ENCODE measurements around the gene OTUD5. TPM values are rescaled to one million over a fixed set of nuclear protein-coding genes. Genes with fewer than 3 reads are reported as not detected.

Gene OTUD5
- total and polyA plus RNA-seq, 2 of the 13 experiments (the other 11 are each of a cell fraction or from before 2014, with no cell fraction given), result 18.4 to 42.2 TPM

DNA sequence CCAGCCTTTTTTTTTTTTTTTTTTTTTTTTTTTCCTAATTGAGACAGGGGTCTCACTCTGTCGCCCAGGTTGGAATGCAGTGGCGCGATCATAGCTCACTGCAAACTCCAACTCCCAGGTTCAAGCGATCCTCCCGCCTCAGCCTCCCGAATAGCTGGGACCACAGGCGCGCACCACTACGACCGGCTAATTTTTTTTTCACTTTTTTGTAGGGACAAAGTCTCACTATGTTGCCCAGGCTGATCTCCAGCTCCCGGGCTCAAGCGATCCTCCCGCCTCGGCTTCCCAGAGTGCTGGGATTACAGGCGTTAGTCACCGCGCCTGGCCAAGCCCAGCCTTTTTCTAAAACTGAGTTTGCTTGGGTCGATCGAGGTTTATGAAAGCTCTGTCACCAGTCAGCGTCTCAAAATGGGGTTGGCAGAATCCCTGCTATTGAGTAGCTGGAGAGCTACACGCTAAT lies 1.3 kb upstream of the OTUD5 start (continued):
- no peak for TF ChIP-seq ZBTB49 (CRISPR knock-in tag; IDR thresholded peaks at IDR 0.05; ENCODE audit: borderline replicate concordance)

DNA sequence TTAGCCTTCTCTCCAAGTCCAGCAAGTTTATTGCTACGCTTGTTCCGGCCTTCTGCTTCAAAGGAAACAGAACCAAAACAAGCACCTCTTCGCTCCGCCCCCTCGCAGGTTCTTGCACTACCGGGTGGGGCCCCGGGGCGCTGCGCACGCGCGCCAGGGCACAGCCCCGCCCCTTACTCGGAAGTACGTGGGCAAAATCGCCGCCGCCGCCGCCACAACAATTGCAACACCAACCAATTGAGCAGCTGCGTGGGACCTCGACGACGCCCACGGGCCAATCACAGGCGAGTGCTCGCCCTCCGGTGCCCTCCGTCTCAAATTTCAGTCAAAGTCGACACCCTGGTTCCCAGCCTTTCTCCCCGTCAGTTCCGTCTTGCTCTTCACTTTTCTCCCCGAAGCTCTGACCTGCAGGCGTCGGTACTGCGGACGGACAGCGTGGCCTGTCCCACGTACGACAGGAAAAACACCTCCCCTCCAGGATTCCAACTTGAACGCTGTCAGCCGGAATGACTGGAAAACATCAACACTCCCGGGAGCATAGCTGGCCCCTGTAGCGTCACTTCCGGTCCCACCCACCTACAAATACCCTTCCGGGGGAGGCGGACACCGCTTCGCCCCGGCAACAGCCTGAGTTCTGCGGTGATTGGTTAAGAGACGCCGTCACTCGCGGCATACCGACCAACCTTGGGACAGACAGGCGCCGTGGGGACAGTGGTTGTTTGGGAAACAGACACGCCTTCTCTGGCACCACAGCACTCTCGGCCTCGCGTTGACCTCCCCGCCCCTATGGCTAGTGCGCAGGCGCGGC lies 624 bp upstream of the OTUD5 start:
- Histone ChIP-seq H4K20me1 (ENCODE audit: insufficient read depth, low read length) (no peaks in the 10 kb centered on the region), H3K27ac (ENCODE audit: extremely low read length, insufficient read depth, low read length) (peak overlapping the region; percentile 98), H2AFZ (ENCODE audit: low read length) (no peak overlapping the region), H3K4me1 (ENCODE audit: insufficient read depth, low read length) (peaks cover 67% of the 10 kb centered on the region), H3K79me2 (ENCODE audit: insufficient read depth, low read length) (peaks cover 39% of the 10 kb centered on the region), H3K9me3 (ENCODE audit: low read length) (no peaks in the 10 kb centered on the region), H3K9ac (ENCODE audit: insufficient read depth, low read depth, low read length) (peak overlapping the region; percentile 82), H3K36me3 (replicated peaks in 1 of 2; ENCODE audit: control insufficient read depth in 1 of 2, insufficient read depth in 2 of 2, low read length in 2 of 2) (peaks cover 0 to 8% of the 10 kb centered on the region in 2 experiments; a peak in 2 of 5 replicates), H3K27me3 (ENCODE audit: control insufficient read depth in 1 of 2, insufficient read depth in 2 of 2, low read length in 2 of 2) (no peaks in the 10 kb centered on the region), H3K4me2 (ENCODE audit: low read depth, low read length) (peak overlapping the region; percentile 83), H3K4me3 (replicated peaks in 1 of 3; ENCODE audit: insufficient read depth in 1 of 3, low read depth in 2 of 3, low read length in 3 of 3) (peak overlapping the region; percentile 62 to 81 (median 76); a peak in 5 of 6 replicates)
- BruUV-seq (replicated peaks), result no TSS peak
- intact Hi-C loops (cut with micrococcal nuclease; ENCODE audit: unreplicated experiment), result loop anchor here (1.0 to 5.0 kb wide), 2 partner anchors 44 to 84 kb away; partner anchors contain the start of genes GRIPAP1 and TFE3
- ATAC-seq (peak; percentile 88), DNase-seq (ENCODE audit: low spot score) (peak; percentile 93), FAIRE-seq (peak; percentile 99)
- in situ Hi-C loops (cut with HindIII; ENCODE audit: extremely low pct_ligation_motif_present, low pct_unique_long_range_greater_than_20kb), result no loop called here
- POLR2A ChIA-PET, result interaction anchor here (0.7 to 2.4 kb wide), 22 partner anchors 12 to 1316 kb away, joined by 3 to 11 read pairs (median 5); partner anchors contain the start of genes GPKOW, GRIPAP1, HDAC6 and PCSK1N
- 3% methylated on average over 6 of the region's 66 CpGs for WGBS (ENCODE audit: low lambda C conversion rate)
- CTCF ChIA-PET (ENCODE audit: low intra/inter-chr PET ratio, low total read pairs), result no interaction called here
- TF ChIP-seq ZNF710 (CRISPR knock-in tag; IDR thresholded peaks at IDR 0.05; ENCODE audit: borderline replicate concordance) (no peak), FOXK1 (CRISPR knock-in tag; IDR thresholded peaks at IDR 0.05; ENCODE audit: borderline replicate concordance, low read depth) (peak; percentile 57; the same call in 1 of the 2 replicates), SRSF9 (IDR thresholded peaks at IDR 0.05; ENCODE audit: borderline replicate concordance, insufficient read depth, low read depth, low read length, poor library complexity, severe bottlenecking) (no peak), TP53 (CRISPR knock-in tag; conservative IDR thresholded peaks at IDR 0.05) (no peak), KAT8 (CRISPR knock-in tag; IDR thresholded peaks at IDR 0.05) (peak; percentile 73; the same call in 1 of the 2 replicates), HOXD1 (CRISPR knock-in tag; IDR thresholded peaks at IDR 0.05) (no peak), POLR2AphosphoS5 (IDR thresholded peaks at IDR 0.05; ENCODE audit: low read depth, low read length) (peak; percentile 40; the same call in 1 of the 2 replicates)
- TF ChIP-seq, protein P1, sequence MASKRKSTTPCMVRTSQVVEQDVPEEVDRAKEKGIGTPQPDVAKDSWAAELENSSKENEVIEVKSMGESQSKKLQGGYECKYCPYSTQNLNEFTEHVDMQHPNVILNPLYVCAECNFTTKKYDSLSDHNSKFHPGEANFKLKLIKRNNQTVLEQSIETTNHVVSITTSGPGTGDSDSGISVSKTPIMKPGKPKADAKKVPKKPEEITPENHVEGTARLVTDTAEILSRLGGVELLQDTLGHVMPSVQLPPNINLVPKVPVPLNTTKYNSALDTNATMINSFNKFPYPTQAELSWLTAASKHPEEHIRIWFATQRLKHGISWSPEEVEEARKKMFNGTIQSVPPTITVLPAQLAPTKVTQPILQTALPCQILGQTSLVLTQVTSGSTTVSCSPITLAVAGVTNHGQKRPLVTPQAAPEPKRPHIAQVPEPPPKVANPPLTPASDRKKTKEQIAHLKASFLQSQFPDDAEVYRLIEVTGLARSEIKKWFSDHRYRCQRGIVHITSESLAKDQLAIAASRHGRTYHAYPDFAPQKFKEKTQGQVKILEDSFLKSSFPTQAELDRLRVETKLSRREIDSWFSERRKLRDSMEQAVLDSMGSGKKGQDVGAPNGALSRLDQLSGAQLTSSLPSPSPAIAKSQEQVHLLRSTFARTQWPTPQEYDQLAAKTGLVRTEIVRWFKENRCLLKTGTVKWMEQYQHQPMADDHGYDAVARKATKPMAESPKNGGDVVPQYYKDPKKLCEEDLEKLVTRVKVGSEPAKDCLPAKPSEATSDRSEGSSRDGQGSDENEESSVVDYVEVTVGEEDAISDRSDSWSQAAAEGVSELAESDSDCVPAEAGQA (IDR thresholded peaks at IDR 0.05; ENCODE audit: low read depth), result 0 out of 2 replicates have a peak, but pooled peaks have one; percentile 23
- TF ChIP-seq, protein P1 (CRISPR knock-in tag; IDR thresholded peaks at IDR 0.05; ENCODE audit: borderline replicate concordance), result no peak
